ENCODE data around the gene ACTG1.

Gene ACTG1

DNA sequence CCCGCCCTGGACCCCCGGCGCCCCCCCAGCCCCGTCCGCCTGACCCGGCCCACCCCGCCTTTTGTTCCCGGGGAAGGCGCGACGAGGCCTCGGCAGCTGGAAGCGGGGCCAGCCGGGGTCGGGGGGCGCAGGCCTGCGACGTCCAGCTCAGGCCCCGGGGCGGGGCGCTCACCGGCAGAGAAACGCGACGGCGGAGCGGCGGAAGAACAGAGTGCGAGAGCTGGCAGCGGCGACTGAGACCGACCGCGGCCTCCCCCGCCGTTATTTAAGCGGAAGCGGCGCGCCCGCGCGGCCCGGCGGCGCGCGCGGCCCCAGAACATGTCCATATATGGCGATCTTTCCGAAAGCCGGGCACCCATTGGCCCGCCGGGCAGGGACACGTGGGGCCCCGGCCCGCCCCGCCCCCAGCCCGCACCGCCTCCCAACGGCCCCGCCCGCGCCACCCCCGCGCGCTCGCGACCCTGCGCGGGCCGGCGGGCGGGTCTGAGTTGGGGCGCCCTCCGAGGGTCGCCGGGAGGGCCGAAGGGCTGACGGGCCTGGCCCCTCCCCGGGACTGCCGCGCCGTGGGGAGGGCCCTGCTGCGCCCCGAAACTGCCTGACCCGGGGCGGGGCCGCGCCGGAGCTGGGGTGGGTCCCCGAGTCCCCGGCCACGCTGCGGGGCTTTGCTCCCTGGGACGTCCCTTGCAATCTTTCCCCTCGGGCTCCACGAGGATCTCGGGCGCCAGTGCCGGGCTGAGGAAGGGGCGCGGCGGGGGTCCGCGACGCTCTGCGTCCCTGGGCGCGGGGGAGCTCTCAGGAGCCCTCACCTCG is at the start of gene ACTG1:
TSS of gene ACTG1 (minus strand) at position 238 of the 810 bp plus-strand sequence. CDS start 445 bp downstream, outside the sequence.
- DNase-seq (ENCODE audit: low spot score): peak; percentile 95

DNA sequence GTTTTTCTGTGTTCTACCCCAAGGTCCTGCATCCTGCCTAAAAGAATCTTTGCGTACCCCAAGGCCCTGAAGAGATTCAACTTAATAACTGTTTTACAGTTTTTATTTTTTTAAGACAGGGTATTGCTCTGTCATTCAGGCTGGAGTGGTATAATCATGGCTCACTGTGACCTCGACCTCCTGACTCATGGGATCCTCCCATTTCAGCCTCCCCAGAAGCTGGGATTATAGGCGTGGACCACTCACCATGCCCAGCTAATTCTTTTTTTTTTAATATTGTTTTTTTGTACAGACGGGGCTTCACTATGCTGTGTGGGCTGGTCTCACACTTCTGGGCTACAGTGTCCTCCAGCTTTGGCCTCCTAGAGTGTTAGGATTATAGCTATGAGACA is 48.9 kb upstream of the ACTG1 start:
- DNase-seq (ENCODE audit: low spot score): no peak

- DNase-seq (ENCODE audit: low spot score): no peak
Observed at GRCh38 chr17:81558941-81559806, 46.6 kb upstream of the ACTG1 start.

DNA sequence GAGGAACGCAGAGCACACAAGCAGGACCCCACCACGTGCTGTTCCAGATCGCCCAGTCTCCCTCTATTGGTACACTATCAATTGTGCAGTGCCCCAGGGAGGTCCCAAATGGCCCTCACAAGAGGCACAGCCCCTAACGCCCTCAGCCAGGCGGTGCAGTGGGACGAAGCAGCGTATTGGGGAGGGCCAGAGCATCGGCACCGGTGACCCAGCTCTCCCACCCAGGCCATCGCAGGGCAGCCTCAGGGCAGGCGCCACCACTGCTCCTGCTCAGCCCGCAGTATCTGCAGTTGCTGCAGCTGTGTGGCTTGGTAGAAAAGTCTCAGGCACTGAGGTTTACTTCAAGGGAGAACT is 45.5 kb upstream of the ACTG1 start:
- DNase-seq (ENCODE audit: low spot score): no peak

DNA sequence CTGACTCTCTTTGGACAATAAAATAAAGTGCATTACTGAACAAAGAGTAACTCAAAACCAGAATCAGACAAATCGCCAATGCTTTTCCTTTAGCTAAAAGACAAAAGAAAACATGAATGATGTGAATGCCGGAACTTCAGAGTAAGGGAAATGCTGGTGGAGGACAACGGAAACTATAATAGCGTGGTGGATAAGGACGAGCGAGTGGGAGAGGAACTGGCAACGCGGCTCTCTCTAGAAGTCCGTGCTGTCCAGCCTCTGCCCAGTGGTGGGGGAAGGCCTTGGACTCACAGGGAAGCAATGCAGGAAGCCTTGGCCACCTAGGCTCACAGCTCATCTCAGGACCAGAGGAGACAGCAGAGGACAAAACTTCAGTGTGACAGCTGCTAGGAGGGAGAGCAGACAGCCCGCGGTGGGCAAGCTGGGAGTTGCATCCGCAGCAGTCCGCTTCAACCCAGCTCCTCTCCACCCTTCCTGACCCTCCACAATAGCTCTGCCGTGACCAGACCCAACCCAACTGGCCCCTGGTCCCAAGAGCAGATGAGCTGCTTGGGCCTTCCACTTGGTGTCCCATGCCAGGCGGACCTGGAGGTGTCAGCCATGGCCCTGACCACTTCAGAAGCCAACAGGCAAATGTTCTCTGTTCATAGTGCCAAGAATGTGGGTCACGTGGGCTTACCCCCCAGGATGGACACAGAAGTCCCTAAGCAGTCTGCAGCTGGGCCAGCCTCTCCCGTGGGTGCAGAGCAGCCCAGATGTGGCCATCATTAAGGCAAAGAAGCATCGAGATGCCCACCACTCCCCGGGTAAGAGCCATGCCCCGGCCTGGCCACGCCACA is 44.9 kb upstream of the ACTG1 start:
- no peak for DNase-seq (ENCODE audit: low spot score)

GRCh38 chr17:81556863-81557262 is 44.3 kb upstream of the ACTG1 start:
- DNase-seq (ENCODE audit: low spot score): no peak

DNA sequence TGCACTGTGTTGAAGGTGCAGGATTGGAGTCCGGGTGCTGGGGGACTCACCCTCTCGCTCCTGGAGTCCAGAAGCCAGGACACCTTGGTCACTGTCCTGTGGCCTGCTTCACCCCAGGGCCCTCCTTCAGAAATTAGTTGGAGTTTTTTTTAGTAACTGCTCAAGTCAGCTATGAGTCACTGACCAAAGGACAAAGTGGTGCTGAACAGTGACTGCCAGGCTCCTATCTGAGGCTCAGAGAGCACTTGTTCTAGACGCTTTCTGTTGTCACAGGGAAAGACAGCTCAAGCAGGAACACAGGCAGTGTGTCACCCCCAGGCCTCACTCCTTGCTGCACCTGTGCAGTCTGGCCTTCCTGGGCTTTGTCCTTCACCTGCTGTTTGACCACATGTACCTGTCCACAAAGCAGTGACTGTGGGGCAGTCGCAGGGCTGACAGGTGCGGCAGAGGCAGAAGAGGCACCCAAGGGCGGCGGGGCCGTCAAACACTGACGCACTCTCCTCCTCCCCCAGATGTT is 43.6 kb upstream of the ACTG1 start:
- no peak for DNase-seq (ENCODE audit: low spot score)

- DNase-seq (ENCODE audit: low spot score): peak; percentile 87
Observed at GRCh38 chr17:81553616-81554181, 41.1 kb upstream of the ACTG1 start.

DNA sequence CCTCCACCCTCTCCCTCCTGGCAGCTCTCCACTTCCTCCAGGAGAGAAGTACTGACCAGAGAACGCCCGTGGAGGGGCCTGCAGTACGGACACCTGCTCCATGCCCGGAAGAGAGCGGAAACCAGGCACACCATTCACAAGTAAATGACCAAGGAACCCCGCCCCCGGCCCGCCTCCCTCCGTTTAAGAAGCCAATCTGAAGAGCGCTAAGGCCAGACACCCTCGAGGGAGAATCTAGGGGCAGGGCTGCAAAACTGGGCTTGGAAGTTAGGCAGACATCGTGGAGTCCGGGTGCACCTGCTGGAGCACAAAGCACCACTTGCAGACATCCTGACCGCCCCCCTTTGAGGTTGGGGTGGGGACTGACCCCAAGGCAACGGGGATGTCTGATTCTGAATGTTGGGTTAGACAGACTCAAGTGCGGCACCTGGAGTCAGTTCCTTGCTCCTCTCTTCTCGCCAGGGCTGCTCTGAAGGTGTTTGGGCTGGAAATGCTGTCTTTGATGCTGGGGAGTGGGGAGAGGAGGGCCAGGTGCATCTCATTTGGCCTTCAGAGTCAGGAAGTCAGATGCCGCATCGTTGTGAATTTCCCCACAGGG is 40.5 kb upstream of the ACTG1 start:
- peak; percentile 80 for DNase-seq (ENCODE audit: low spot score)

DNA sequence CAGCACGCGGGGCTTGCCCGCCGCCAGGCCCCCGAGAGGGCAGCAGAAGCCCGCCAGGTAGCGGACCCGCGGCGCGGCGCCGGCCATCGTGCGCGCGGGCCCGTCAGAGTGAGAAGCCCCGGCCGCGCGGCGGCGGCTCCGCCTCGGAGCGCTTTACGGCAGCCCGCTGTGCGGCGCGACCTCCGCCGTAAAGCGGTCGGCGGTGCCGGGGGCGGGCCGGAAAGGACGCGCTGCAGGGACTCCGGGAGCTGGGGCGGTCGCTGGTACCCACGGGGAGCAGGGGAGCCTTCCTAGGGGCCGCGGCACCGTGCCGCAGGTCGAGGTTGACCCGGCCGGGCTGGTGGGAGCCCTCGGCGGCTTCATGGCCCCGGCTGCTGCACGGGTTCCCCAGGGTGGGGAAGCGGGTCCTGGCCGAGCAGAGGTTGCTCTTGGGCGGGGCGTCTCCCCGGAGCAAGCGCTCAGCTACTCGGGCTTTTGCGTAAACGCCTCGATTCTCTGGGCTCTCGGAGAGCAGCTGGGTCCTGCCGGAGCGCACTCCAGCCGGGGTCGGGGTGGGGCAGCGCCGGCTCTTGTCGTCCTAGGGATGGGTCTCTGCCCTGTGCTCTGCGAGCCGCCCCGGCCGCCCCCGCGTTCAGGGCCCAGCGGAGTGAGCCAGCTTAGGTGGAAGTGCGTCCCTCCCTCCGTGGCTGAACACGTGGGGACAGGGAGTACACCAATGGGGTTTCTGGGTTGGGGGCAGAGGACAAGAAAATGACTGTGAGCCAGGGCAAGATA is 39.8 kb upstream of the ACTG1 start, which contains the start of gene FAAP100:
TSS of gene FAAP100 (minus strand) at position 110 of the 774 bp plus-strand sequence. CDS start at position 87, 23 bp downstream.
- peak; percentile 81 for DNase-seq (ENCODE audit: low spot score)

GRCh38 chr17:81551458-81552243 is 39.1 kb upstream of the ACTG1 start:
- DNase-seq (ENCODE audit: low spot score): no peak

DNA sequence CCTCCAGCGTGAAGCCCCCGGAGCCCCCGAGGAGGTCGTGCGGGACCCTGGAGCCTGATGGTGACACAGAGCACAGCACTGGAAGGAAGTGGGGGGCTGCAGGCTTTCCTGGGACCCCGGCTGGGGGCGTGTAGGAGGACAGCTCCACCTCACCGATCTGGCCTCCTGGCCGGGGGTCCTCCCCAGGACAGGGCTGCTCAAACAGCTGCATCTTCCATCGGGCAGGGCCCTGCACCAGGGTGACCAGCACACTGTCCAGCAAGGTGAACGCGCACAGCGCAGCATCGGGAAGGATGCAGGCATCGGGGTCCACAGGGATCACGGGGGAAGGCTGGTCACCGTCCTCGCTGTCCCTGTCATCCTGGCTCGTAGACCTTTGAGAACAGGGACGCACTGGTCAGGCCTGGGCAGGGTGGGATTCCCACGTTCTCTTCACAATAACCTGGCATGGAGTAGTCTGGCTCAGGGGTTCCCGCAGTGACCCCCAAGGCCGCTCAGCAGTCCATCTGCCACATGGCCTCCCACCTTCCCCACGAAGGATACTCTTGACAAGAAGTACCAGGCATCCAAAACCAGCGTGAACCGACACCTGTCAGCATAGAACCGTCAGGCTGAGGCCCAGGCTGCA is 38.3 kb upstream of the ACTG1 start:
- no peak for DNase-seq (ENCODE audit: low spot score)

GRCh38 chr17:81550285-81550684 is 37.7 kb upstream of the ACTG1 start:
- DNase-seq (ENCODE audit: low spot score): no peak

- DNase-seq (ENCODE audit: low spot score): no peak
Observed at GRCh38 chr17:81549826-81550225, 37.2 kb upstream of the ACTG1 start.

GRCh38 chr17:81549031-81549557 is 36.5 kb upstream of the ACTG1 start:
- DNase-seq (ENCODE audit: low spot score): no peak

DNA sequence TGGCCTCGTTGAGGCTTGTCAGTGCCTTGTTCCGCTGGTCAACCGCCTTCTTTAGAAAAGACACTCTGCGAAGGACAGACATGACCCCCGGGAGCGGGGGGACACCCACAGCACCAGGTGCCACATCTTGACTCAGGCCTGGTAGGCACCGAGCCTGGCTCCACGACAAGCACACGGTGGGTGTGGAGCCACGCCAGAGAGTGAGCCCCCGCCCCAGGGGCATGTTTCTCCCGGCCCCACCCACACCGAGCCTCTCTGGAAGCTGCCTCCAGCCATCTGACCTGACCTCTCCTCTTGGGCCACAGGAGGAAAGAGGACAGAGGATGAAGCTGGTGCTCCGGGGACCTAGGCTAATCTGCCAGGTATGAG is 35.0 kb upstream of the ACTG1 start:
- DNase-seq (ENCODE audit: low spot score): no peak

- DNase-seq (ENCODE audit: low spot score): no peak
Observed at GRCh38 chr17:81546906-81547613, 34.5 kb upstream of the ACTG1 start.

Data from COLO829 (cell line).